NCI-H748 treated with DMSO at 0.1 percent for 48 hours (cell line): ENCODE results near the gene GPR17.

Experiments used
- DNase-seq: peaks from one replicate; lab custom pipeline; 2025; lab: John Stamatoyannopoulos, UW

Gene GPR17

GRCh38 chr2:127654838-127655175 lies 8.9 kb downstream of the GPR17 start:
- no peak for DNase-seq

GRCh38 chr2:127655209-127656073 lies 9.5 kb downstream of the GPR17 start:
- no peak for DNase-seq

GRCh38 chr2:127656569-127657231 lies 10.7 kb downstream of the GPR17 start:
- DNase-seq, result no peak

GRCh38 chr2:127657232-127657595 lies 11.3 kb downstream of the GPR17 start:
- no peak for DNase-seq

- DNase-seq, result no peak
Observed at GRCh38 chr2:127658146-127658545, 12.2 kb downstream of the GPR17 start.

- no peak for DNase-seq
Observed at GRCh38 chr2:127658641-127659407, 12.9 kb downstream of the GPR17 start.

DNA sequence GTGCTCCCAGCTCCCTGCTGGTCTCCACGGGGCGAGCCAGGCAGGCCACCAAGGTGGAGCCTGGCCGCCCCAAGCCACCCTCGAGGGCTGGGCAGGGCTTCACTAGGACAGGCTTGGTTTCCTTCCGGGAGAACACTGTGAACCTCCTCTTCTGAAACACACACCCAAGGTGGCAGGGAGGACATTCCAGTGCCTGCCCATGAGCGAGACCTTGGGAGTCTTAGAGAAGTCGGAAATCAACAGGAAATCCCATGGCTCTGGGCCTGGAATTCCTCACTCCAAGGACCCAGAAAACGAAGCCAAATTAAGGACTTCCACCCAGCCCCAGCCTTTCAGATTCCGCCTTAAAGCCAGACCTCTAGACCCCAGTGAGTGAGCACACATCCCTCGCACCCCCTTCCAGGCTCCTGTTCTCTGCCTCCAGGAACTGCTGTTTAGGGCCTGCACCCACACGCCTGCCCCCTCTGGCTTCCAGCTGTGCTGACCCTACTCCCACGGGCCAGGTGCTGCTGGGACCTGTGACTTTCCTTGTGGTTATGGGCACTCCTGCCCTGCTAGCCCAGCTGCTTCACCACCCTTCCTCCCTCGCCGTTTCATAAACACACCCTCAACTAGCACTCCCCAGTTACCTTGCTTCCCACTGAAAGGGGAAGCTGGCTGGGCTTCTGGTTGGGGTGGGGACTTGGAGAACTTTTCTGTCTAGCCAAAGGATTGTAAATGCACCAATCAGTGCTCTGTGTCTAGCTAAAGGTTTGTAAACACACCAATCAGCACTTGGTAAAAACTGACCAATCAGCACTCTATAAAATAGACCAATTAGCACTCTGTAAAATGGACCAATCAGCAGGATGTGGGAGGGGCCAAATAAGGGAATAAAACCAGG lies 13.7 kb downstream of the GPR17 start:
- no peak for DNase-seq

- no peak for DNase-seq
Observed at GRCh38 chr2:127660291-127660578, 14.3 kb downstream of the GPR17 start.

DNA sequence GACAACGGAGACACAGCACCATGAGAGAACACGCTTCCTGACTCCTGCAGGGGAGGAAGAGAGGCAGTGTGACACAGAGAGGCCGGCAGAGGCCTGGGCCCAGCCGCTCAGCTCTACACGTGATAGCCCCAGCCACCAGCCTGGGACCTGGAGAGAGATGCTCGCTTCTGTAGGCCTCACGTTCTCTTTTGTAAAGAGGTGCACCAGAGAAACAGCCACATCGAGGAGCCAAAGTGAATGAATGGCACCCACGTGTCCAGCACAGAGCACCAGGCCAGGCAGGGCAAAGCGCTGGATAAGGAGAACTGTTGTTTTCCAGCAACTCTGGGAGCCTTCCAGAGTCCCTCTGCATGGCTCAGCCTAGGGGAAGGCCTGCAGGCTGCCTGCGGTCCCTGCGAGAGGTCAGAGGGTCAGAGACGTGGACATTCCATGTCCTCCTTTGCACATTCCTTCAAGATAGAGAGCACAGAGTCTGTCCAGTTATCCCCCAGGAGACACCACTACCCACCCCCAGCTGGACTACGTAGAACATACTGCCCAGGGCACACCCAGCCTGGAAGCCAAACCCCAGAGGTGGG lies 15.2 kb downstream of the GPR17 start:
- no peak for DNase-seq

DNA sequence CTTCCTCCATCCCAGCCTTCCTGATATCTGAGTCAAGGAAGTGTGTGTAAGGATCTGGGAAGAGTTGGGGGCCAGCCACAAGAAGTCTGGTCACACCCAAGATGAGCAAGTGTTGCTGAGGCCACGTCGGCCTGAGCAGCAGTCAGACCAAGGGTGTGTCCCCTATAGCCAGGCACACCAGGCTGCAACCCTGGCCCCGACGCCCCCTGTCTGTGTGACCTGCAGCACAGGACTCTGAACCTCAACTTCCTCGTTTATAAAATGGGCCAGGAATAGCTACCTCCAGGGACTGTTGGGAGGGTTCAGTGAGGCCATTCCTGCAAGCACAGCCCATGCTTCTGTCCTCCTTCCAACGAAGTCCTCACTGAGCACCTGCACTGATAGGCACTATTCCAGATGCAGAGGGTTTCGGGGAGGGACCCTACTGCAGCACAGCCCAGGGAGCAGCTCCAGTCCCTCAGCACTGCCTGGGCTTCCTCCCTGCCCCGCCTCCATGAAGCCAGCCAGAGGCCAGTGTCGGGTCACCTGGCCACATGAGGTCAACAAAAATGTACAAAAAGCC lies 16.1 kb downstream of the GPR17 start:
- DNase-seq, result no peak

DNA sequence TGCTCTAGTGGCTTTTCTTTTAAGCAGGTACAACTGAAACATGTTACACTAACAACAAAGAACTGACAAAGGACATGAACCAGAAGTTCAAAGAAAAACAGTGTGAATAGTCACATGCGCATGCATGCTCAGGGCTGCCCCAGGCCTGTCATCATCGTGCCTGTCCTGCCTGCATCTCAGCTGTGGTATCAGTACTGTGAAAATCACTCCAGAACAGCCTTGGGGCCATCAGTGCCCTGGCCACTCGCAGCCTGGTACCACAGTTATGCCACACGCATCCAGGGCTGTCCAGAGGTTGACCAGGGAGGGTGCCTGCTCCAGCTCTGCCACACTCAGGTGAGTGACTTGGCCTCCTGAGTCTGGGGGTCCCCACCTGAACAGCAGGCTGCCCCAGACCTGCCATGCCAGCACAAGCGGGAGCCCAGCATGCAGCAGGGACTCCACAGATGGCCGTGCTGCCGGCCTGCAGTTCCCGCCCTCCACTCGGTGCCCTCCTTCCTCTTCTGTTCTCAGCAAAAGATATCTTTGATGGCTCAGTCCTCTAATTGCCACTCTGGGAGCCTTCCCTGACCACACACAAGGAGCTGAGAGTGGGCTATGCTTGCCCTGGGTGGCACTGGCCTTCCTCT lies 17.1 kb downstream of the GPR17 start:
- no peak for DNase-seq

GRCh38 chr2:127663566-127664064 lies 17.7 kb downstream of the GPR17 start:
- DNase-seq, result no peak

DNA sequence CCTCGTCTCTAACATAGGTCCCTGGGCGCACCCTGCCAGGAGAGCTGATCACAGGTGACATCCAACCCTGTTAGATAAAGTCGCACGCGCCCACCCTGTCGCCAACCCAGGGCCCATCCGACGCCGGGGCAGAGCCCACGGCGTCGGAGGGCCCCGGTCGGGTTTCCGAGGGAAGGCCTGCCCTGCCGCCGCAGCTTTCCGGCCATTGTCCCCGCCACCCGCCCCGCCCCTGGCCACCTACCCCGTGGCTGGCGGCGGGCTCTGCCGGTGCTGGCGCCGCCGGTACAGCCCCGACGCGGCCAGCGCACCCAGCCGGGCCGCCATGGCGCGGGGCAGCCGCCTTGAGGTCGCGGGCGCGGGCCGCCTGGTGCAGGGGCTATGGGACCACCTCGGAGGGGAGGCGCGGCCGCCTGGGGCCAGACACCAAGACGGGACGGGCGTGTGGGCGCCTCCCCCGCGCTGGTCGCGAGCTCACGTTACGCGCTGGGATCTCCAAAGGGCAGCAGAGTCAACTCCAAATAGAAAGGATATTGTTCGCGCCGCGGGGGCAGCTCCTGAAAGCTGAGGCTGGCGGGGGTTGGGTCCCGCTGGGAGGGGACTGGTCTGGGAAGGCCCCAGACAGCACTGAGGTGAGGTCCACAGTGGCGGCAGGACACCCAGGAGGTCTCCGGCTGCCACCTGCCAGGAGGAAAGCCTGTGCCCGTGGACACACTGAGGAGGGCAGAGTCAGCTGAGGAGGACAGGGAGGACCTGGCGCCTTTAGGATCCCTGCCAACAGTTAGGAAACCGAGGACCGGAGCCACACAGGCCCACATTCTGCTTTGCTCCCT lies 18.3 kb downstream of the GPR17 start:
- DNase-seq, result no peak

DNA sequence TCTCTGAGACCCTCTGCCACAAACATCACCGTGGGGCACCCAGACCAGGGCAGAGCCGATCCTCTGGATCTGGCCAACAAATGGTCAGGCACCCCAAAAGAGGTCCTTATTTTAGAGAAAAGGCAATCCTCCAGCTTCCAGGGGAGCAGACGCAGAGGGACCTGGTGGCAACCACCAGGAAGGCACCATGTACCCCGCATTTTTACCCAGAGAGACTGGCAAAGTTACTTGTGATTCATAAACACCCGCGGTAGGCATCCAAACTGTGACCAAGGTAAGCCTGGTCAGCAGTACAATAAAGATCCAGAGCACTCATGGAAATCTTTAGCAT lies 18.9 kb downstream of the GPR17 start:
- no peak for DNase-seq

GRCh38 chr2:127665267-127665893 lies 19.4 kb downstream of the GPR17 start:
- no peak for DNase-seq

GRCh38 chr2:127669056-127669455 lies 23.1 kb downstream of the GPR17 start:
- no peak for DNase-seq

- no peak for DNase-seq
Observed at GRCh38 chr2:127670055-127670956, 24.4 kb downstream of the GPR17 start.

DNA sequence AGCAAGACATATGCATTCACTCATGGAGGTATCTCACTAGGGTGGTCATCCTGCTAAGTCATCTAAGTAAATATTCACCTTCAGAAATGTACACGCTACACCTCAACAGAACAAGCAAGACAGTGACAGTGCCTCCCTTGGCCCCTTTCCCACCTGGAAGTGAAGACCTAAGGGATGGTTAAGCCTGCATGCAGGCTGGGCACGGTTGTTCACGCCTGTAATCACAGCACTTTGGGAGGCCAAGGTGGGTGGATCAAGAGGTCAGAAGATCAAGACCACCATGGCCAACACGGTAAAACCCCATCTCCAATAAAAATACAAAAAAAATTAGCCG lies 25.0 kb downstream of the GPR17 start:
- DNase-seq, result no peak
